Neural cell (in vitro differentiated cells): ENCODE measurements around the gene HIP1R. TPM values are rescaled to one million over a fixed set of nuclear protein-coding genes. Genes with fewer than 3 reads are reported as not detected.

Experiments used
- H2AFZ ChIP-seq: fragments of 200-600, 300-800 bp; sonication (generic), shearing (Covaris generic); 2 replicates; pipeline ENCODE4 v1.6.0; 2014; ENCODE audit warnings: low read depth, mild to moderate bottlenecking, antibody characterized with exemption, low read length, moderate library complexity
- H3F3A ChIP-seq: fragments of 200-600 bp; shearing (Covaris generic); 2 replicates; pipeline ENCODE4 v1.6.1; 2016; ENCODE audit warnings: mild to moderate bottlenecking, moderate library complexity, mixed read lengths, antibody characterized with exemption, low read length; ENCODE audit not compliant: insufficient read depth, poor library complexity, severe bottlenecking
- H3K27ac ChIP-seq: fragments of 200-600, 300-800 bp; sonication (generic), shearing (Covaris generic); 2 replicates; pipeline ENCODE4 v1.5.1; 2014; ENCODE audit warnings: mild to moderate bottlenecking, low read length, moderate library complexity
- H3K27me3 ChIP-seq: fragments of 300-800, 200-600 bp; sonication (generic), shearing (Covaris generic); 2 replicates; pipeline ENCODE4 v1.6.0; 2014; ENCODE audit warnings: mild to moderate bottlenecking, low read depth, low read length, moderate library complexity; ENCODE audit not compliant: insufficient read depth
- H3K36me3 ChIP-seq: fragments of 300-800, 200-600 bp; sonication (generic), shearing (Covaris generic); 2 replicates; pipeline ENCODE4 v1.5.1; 2014; ENCODE audit warnings: mild to moderate bottlenecking, antibody characterized with exemption, low read length, moderate library complexity; ENCODE audit not compliant: insufficient read depth
- H3K4me2 ChIP-seq: fragments of 300-800, 200-600 bp; sonication (generic), shearing (Covaris generic); 2 replicates; pipeline ENCODE4 v1.6.0; 2014; ENCODE audit warnings: mild to moderate bottlenecking, low read length
- H3K4me3 ChIP-seq: fragments of 300-800, 200-600 bp; sonication (generic), shearing (Covaris generic); 2 replicates; pipeline ENCODE4 v1.5.1; 2014; ENCODE audit warnings: mild to moderate bottlenecking, low read length, moderate library complexity
- H3K79me2 ChIP-seq: fragments of 200-600 bp; shearing (Covaris generic); replicated peaks from 2 replicates; pipeline ENCODE4 v1.6.0; 2014; ENCODE audit warnings: mild to moderate bottlenecking, low read length, moderate library complexity; ENCODE audit not compliant: insufficient read depth
- H3K9ac ChIP-seq: fragments of 300-800, 200-600 bp; sonication (generic), shearing (Covaris generic); 2 replicates; pipeline ENCODE4 v1.6.1; 2016; ENCODE audit warnings: mild to moderate bottlenecking, low read length, mixed read lengths
- H3K9me2 ChIP-seq: fragments of 200-600 bp; shearing (Covaris generic); 2 replicates; pipeline ENCODE4 v1.6.1; 2016; ENCODE audit warnings: mild to moderate bottlenecking, low read length, mixed read lengths; ENCODE audit not compliant: insufficient read depth
- H3K9me3 ChIP-seq: fragments of 200-600, 300-800 bp; sonication (generic), shearing (Covaris generic); 2 replicates; pipeline ENCODE4 v1.6.1; 2016; ENCODE audit warnings: mild to moderate bottlenecking, mixed run types, low read length, moderate library complexity, mixed read lengths
- H4K20me1 ChIP-seq: fragments of 200-600 bp; shearing (Covaris generic); 2 replicates; pipeline ENCODE4 v1.6.1; 2016; ENCODE audit warnings: mild to moderate bottlenecking, mixed run types; ENCODE audit not compliant: insufficient read depth
- EP300 ChIP-seq: fragments of 450-650 bp; conservative IDR thresholded peaks from 2 replicates; pipeline ENCODE4 v1.6.1; 2014; ENCODE audit warnings: antibody characterized with exemption, mild to moderate bottlenecking, moderate library complexity; ENCODE audit not compliant: poor library complexity, severe bottlenecking
- EZH2 ChIP-seq: fragments of 200-600, 300-800 bp; shearing (Covaris generic), sonication (generic); IDR thresholded peaks from 2 replicates; pipeline ENCODE4 v1.6.1; 2014; ENCODE audit warnings: antibody characterized with exemption, low read length, borderline replicate concordance, mild to moderate bottlenecking; ENCODE audit not compliant: insufficient read depth, poor library complexity, severe bottlenecking
- MXI1 ChIP-seq: fragments of 450-650 bp; conservative IDR thresholded peaks from 2 replicates; pipeline ENCODE4 v1.6.1; 2014; ENCODE audit warnings: antibody characterized with exemption, mild to moderate bottlenecking; ENCODE audit not compliant: poor library complexity, severe bottlenecking
- POLR2AphosphoS5 ChIP-seq: IDR thresholded peaks from 2 replicates; pipeline ENCODE4 v1.6.1; 2012
- RAD21 ChIP-seq: fragments of 450-650 bp; conservative IDR thresholded peaks from 2 replicates; pipeline ENCODE4 v1.6.1; 2014; ENCODE audit warnings: antibody characterized with exemption, mild to moderate bottlenecking, moderate library complexity
- SMC3 ChIP-seq: fragments of 450-650 bp; conservative IDR thresholded peaks from 2 replicates; pipeline ENCODE4 v1.6.1; 2014; ENCODE audit warnings: antibody characterized with exemption, mild to moderate bottlenecking, moderate library complexity; ENCODE audit not compliant: poor library complexity
- TAF1 ChIP-seq: IDR thresholded peaks from 2 replicates; pipeline ENCODE4 v1.6.1; 2012; ENCODE audit warnings: low read depth
- polyA plus RNA-seq: library from polyadenylated mRNA; depleted of rRNA; stranded (reverse); fragments of >200 nt; gene quantifications from 2 replicates; pipeline ENCODE4 v1.2.3, GENCODE V29; 2014
- TF ChIP-seq, protein P1 (sequence below): IDR thresholded peaks from 2 replicates; pipeline ENCODE4 v1.6.1; 2012; ENCODE audit warnings: borderline replicate concordance
- TF ChIP-seq, protein P2 (sequence below): fragments of 450-650 bp; IDR thresholded peaks from 2 replicates; pipeline ENCODE4 v1.5.1; 2014; ENCODE audit warnings: antibody characterized with exemption, mild to moderate bottlenecking, moderate library complexity; ENCODE audit not compliant: poor library complexity, severe bottlenecking

Gene HIP1R
- polyA plus RNA-seq, 1 donor from 2014 or later, result 270 TPM

DNA sequence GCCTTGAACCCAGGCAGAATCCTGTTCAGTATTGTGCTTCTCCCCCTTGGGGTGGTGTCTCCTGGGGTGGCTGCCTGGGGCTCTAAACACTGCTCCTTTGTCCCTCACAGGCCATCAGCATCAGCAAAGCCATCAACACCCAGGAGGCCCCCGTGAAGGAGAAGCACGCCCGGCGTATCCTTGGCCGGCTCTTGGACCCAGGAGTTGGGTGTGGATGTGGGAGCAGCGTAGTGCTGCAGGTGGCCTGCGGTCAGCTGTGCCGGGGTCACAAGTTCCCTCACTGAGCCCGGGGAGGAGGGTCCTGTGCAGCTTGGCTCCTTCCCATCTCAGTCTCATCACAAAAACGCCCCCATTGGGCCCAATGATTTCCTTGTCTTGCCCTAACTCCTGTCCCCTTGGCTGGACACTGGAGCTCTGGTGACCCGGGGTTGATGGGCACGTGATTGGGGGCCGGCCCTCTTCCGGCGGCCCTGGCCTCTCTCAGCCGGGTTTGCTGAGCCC is 12.7 kb downstream of the HIP1R start:
- H3K27ac ChIP-seq, result no peak overlapping the region
- H3K4me2 ChIP-seq, result no peak overlapping the region
- no peak overlapping the region for H3K9ac ChIP-seq
- TF ChIP-seq MXI1 (no peak), RAD21 (no peak), POLR2AphosphoS5 (no peak), TAF1 (no peak), EP300 (no peak), EZH2 (no peak), SMC3 (no peak)
- TF ChIP-seq, protein P1, sequence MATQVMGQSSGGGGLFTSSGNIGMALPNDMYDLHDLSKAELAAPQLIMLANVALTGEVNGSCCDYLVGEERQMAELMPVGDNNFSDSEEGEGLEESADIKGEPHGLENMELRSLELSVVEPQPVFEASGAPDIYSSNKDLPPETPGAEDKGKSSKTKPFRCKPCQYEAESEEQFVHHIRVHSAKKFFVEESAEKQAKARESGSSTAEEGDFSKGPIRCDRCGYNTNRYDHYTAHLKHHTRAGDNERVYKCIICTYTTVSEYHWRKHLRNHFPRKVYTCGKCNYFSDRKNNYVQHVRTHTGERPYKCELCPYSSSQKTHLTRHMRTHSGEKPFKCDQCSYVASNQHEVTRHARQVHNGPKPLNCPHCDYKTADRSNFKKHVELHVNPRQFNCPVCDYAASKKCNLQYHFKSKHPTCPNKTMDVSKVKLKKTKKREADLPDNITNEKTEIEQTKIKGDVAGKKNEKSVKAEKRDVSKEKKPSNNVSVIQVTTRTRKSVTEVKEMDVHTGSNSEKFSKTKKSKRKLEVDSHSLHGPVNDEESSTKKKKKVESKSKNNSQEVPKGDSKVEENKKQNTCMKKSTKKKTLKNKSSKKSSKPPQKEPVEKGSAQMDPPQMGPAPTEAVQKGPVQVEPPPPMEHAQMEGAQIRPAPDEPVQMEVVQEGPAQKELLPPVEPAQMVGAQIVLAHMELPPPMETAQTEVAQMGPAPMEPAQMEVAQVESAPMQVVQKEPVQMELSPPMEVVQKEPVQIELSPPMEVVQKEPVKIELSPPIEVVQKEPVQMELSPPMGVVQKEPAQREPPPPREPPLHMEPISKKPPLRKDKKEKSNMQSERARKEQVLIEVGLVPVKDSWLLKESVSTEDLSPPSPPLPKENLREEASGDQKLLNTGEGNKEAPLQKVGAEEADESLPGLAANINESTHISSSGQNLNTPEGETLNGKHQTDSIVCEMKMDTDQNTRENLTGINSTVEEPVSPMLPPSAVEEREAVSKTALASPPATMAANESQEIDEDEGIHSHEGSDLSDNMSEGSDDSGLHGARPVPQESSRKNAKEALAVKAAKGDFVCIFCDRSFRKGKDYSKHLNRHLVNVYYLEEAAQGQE, result no peak
- TF ChIP-seq, protein P2, sequence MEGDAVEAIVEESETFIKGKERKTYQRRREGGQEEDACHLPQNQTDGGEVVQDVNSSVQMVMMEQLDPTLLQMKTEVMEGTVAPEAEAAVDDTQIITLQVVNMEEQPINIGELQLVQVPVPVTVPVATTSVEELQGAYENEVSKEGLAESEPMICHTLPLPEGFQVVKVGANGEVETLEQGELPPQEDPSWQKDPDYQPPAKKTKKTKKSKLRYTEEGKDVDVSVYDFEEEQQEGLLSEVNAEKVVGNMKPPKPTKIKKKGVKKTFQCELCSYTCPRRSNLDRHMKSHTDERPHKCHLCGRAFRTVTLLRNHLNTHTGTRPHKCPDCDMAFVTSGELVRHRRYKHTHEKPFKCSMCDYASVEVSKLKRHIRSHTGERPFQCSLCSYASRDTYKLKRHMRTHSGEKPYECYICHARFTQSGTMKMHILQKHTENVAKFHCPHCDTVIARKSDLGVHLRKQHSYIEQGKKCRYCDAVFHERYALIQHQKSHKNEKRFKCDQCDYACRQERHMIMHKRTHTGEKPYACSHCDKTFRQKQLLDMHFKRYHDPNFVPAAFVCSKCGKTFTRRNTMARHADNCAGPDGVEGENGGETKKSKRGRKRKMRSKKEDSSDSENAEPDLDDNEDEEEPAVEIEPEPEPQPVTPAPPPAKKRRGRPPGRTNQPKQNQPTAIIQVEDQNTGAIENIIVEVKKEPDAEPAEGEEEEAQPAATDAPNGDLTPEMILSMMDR, result no peak
- H3K9me3 ChIP-seq, result no peaks in the 10 kb centered on the region
- peaks cover 29% of the 10 kb centered on the region for H4K20me1 ChIP-seq
- H3K27me3 ChIP-seq, result no peaks in the 10 kb centered on the region
- no peaks in the 10 kb centered on the region for H3F3A ChIP-seq
- no peak overlapping the region for H2AFZ ChIP-seq
- no peaks in the 10 kb centered on the region for H3K9me2 ChIP-seq
- H3K79me2 ChIP-seq, result no peaks in the 10 kb centered on the region
- H3K4me3 ChIP-seq, result no peak overlapping the region
- no peaks in the 10 kb centered on the region for H3K36me3 ChIP-seq

DNA sequence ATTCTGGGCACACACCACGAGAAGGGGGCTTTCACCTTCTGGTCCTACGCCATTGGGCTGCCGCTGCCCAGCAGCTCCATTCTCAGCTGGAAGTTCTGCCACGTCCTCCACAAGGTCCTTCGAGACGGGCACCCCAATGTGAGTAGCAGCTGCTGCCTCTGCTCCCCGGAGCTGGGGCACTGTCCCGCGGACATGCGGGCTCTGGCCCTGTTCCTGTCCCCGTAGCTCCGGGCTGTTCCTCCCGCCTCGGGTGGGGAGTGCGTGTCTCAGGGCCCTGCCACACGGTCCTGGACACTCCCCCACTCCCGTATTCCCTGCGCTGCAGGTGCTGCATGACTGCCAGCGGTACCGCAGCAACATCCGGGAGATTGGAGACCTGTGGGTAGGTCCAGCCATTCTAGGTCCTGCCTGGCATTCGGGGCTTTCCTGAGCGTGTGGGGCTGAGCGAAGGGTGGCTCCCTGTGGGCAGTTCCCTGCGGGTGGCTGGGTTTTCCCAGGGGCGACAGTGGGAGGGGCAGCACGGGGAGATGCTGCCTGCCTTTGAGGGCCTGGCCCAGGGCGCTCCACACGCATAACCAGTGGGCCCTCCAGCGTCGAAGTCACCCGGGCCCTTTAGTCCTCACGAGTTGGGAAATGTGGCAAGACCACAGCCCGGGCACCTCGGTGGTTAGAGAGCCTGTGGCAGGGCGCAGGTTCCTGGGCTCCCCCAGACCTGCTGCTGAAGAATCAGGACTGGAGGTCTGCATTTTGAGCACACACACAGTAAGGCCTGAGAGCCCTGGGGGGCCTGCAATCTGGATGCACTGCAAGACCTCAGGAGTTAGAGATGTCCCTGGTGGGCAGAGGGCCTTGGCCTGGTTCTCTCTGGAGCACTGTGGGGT is 13.5 kb downstream of the HIP1R start:
- no peaks in the 10 kb centered on the region for H3F3A ChIP-seq
- no peak overlapping the region for H3K9ac ChIP-seq
- no peak for TF ChIP-seq POLR2AphosphoS5
- no peak for TF ChIP-seq RAD21
- no peak for TF ChIP-seq EZH2
- no peak for TF ChIP-seq MXI1
- TF ChIP-seq TAF1, result no peak
- TF ChIP-seq, protein P1, result no peak
- TF ChIP-seq, protein P2, result no peak
- TF ChIP-seq EP300, result no peak
- no peak for TF ChIP-seq SMC3
- H3K79me2 ChIP-seq, result no peaks in the 10 kb centered on the region
- no peaks in the 10 kb centered on the region for H3K36me3 ChIP-seq
- H3K27ac ChIP-seq, result no peak overlapping the region
- peaks cover 24% of the 10 kb centered on the region for H4K20me1 ChIP-seq
- H3K9me3 ChIP-seq, result no peaks in the 10 kb centered on the region
- H3K9me2 ChIP-seq, result no peaks in the 10 kb centered on the region
- no peak overlapping the region for H3K4me2 ChIP-seq
- no peak overlapping the region for H3K4me3 ChIP-seq
- H3K27me3 ChIP-seq, result no peaks in the 10 kb centered on the region
- no peak overlapping the region for H2AFZ ChIP-seq
